ENCODE data around the gene OR1F1.
"Not testable (repeated sequence)": the region's sequence is repeated elsewhere in the genome, so short reads cannot be mapped to it uniquely, and the experiment has no call there.

OR1F1 gene

GRCh38 chr16:3152027-3152276 is 36.1 kb upstream of the OR1F1 start:
- no peak for DNase-seq

- peak; percentile 93 for DNase-seq
Measured at GRCh38 chr16:3152277-3152990, 35.6 kb upstream of the OR1F1 start.

DNA sequence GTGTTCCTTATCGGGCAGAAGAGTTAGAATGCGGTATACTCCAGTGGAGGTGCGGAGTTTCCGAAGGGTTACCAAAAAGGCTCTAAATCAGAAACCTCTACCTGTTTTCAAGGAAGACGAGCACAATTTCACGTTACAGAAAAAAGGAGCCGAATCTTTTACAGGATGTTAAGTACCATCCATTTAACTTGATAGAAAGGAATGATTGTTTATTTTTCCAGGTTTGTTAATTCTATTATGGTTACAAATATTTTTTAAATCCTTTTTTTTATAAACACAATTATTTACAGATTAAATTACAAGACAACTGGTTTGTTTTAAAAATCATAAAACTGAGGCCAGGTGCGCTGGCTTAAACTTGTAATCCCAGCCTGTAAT is 35.0 kb upstream of the OR1F1 start:
- no peak for DNase-seq

GRCh38 chr16:3155181-3155580 is 32.8 kb upstream of the OR1F1 start:
- DNase-seq = no peak

- no peak for DNase-seq
Measured at GRCh38 chr16:3155972-3156371, 32.0 kb upstream of the OR1F1 start.

DNA sequence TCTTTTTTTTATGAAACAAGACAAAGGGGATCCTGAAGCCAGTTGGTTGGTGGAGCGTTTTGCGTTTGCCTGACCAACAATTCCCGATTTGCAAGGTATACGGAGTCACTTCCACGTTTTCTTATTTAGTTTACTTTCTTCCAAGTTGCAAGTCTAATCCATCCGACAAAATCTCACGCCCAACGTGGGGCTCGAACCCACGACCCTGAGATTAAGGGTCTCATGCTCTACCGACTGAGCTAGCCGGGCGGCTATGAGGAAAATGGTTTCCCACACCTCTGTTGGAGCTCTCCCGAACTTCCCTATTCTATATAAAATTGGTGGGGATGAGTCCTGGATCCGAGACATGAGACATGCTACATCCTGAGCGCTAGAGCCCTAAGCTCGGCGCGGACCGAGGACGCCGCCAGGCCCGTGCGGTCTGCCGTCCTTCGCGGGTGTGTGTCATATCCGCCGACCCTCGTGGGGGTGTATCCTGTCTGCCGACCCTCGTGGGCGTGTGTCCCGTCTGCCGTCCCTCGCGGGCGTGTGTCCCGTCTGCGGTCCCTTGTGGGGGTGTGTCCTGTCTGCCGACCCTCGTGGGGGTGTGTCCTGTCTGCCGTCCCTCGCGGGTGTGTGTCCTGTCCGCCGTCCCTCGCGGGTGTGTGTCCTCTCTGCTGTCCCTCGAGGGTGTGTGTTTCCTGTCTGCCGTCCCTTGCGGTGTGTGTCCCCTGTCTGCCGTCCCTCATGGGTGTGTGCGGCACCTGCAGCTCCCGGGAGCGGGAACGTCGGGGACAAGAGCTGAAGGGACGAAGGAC is 30.6 kb upstream of the OR1F1 start:
- DNase-seq = peak; percentile 96

DNA sequence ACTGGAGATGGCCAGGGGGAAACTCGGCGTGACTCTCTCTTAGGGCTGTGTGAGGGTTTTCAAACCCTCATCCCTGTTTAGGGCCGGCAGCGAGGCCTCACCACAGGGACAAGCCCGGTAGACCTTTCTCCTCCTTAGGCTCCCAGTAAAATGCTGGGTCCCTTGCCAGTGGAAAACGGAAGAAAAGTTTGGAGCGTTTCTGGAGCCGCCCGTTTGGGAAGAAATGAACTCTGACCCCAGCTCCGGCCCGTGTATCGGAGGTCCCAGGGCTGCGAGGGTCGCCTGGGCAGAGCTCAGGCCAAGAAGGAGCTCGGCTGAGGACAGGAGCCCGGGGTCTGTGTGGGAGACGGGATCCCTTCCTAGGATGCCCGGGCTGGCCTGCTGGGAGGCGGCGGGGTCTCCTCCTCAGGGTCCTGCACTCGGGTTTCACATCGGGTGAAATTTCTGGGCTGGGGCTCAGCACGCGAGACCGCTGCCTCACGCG is 29.9 kb upstream of the OR1F1 start:
- no peak for DNase-seq

DNA sequence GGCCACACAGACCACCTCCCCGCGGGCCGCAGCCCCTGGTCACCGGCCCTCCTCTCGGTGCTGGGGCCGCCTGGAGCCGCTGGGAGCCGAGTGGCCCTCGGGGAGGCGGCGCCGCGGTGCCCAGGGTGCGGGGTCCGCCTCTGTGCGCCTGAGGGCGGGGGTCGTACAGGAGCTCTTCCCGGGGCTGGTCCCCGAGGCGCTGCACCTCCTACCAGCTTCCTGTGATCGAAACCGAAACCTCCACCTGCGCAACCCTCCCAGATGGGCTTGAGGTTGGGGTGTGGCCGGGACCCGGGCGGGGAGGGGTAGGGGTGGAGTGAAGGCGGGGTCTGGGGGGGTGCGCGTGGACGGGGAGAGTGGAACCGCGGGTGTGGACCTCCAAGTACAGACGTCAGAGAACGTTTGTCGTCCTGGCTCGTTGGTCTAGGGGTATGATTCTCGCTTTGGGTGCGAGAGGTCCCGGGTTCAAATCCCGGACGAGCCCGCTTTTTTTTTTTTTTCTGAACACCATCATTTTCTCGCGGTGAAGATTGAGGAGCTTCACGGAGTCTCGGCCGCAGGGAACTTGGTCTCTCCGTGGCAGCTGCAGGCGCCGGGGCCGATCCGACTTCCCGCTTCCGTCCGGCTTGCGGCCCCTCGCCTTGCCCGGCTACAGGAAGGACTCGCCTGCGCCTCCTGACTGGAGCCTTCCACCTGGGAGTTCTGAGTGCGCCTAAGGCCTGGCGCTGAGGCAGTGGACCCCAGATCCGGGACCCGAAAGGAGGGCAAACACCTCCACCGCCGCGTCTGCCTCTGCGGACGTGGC is 29.3 kb upstream of the OR1F1 start:
- peak; percentile 87 for DNase-seq

DNA sequence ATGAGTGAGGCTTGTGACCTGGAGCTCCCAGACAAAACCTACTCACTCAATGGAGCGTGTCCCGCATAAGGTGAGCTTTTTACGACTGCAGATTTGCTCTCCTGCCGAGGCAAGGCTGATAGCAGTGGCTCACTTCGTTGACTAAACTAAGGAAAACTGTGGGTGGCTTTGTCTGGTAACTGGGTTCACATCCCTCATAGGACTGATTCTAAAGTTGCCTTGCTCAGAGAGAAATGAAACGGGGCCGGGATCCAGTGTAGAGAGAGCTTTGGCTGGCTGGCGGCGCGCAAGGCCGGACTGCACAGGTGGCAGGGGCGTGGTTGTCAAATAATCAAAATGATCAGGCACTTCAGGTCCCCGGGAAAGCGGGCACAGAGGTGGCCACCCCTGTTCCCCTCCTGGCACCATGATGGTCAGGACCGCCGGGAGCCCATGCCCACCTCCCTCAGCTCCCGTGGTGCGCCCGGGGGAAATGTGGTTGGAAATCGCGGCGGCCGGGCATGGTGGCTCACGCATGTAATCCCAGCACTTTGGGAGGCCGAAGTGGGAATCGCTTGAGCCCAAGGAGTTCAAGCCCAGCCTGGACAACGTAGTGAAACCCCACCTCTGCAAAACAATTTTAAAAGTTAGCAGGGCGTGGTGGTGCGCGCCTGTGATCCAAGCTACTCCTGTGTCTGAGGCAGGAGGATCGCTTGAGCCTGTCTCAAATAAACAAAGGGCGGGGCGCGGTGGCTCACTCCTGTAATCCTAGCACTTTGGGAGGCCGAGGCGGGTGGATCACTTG is 26.6 kb upstream of the OR1F1 start:
- DNase-seq = no peak

DNA sequence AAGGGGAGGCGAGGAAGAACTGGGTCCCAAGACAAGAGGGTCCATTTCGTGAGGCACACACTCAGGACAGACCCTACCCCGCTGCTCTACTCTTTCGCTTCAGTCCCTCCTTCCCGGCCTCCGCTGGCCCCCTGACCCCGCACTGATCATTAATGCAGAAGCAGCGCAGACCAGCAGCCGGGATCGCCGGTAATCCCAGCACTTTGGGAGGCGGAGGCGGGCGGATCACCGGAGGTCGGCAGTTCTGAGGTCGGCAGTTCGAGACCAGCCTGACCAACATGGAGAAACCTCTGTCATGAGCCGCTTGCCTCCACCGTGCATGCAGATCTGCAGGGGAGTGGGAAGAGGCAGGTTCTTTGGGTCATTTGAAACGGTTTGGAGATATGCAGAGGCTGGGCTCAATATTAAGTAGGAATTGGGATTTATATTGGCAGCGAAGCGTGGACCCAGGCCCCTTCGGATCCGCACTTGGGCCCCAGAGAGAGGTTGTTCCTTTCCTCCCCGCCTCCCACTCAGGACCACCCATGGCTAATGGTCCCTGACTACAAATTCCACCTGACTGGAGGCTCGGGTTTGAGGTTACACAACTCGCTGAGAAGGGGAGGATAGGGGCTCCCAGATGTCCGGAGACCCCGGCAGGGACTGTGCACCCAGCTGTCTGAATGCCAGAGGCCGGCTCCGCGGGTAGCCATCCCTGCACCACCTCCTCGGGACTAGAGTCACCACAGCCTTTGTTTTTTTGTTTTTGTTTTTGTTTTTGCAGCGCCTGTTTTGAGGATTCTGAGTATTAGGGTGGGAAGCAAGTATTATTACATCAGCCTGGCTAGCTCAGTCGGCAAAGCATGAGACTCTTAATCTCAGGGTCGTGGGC is 23.6 kb upstream of the OR1F1 start:
- DNase-seq = no peak

DNA sequence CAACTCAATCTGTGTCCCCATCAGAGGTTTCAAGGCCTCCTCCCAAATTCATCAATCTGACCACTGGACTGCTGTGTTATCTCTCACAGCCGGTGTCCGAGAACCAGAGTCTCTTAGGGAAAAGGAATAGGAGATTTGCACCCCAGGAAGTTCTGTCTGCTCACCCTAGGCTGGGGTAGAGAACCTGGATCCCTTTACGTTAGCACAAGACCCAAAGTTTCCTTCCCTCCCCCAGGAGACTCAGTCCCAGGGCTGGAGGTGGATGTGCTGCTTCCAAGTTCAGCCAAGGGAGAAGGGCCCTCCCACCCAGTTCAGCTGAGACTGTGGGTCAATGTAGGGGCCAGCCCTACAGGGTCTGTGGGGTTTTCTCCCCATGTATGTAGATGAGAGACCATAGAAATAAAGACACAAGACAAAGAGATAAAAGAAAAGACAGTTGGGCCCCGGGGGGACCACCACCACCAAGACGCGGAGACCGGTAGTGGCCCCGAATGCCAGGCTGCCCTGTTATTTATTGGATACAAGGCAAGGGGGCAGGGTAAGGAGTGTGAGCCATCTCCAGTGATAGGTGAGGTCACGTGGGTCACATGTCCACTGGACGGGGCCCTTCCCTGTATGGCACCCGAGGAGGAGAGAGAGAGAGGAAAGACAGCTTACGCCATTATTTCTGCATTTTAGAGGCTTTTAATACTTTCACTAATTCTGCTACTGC is 22.7 kb upstream of the OR1F1 start:
- no peak for DNase-seq

DNA sequence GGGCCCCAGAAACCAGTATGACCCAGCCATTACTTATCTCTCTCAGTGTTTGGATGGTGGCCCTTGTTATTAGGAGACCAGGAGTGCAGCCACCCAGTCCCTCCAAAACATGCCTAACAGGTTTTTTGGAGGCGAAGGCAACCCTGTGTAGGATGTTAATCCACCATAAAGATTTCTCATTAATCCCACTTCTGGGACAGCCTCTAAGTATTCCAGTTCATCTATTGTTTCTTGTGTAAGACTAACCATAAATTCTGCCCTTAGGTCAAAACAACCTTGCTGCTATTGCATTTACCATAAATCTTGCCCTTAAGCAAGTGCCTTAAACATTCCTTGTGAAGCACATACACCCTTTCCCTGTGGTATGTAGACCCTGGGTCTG is 21.5 kb upstream of the OR1F1 start:
- DNase-seq = no peak

DNA sequence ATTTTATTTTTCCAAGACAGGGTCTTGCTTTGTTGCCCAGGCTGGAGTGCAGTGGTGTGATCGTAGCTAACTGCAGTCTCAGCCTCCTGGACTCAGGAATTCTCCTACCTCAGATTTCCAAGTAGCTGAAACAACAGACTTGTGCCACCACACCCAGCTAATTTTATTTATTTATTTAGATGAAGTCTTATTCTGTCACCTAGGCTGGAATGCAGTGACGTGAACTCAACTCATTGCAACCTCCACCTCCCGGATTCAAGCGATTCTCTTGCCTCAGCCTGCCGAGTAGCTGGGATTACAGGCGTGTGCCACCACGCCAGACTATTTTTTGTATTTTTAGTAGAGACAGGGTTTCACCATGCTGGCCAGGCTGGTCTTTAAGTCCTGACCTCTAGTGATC is 19.3 kb upstream of the OR1F1 start:
- not testable (repeated sequence) for DNase-seq

DNA sequence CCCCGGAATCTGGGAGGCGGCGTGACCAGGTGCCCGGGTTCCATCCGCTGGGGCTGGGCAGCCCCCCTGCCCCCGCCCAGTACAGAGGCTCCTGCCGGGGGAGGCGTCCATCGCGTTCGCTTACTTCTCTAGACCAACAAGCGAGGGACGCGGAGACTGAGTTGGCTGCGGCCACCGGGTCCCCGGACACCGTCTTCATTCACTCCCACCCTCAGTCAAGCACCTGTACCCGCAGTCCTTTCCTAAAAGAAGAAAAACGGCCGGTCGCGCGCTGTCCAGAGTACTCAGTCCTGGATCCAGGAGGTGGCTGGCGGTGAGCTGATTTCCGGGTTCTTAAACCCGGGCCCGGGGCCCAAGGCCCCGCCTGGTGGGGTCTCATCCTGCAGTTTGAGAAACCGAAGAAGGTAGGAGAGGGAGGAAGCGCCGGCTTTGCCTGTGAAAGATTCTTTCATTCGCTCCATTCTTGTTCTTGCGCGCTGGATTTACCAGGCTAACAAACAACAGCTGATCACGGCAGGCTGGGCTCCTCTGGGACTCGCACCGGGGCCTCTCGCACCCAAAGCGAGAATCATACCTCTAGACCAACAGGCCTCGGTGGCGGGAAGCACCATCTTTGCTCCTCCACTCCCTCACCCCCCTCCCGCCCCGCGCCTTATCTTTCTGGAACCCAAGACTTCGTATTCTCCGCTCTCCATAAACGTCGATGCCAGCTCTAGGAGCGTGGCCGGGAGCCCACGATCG is 17.4 kb upstream of the OR1F1 start:
- no peak for DNase-seq

DNA sequence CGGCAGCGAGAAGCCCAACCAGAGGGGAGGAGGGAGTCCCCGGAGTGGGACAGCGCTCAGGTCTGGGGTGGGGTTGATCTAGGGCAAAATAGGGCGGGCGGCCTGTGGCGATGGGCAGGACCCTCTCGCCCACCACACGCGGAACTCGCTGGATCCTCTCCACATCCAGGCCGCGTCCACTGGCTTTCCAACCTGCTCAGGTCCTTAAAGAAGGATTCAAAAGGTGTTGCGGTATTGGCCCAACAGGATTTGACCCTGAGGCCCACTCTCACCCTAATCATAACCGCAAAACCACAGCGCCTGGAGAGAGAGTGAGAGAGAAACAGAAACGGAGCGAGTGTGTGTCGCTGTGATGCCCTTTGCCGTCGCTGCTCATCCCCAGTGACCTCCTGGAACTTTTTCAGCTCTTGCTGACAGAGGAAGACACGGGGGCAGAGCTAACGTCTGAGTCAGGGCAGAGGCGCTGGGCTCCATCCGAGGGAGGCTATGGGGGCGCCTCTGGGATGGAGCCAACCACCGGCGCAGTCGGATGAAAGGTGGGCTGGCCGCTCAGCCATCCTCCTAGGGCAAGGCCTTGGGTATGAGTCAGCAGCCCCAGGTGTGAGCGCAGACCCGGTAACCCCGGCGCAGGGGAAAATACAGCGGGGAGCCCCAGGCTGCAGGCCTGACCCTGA is 16.7 kb upstream of the OR1F1 start:
- DNase-seq = no peak

DNA sequence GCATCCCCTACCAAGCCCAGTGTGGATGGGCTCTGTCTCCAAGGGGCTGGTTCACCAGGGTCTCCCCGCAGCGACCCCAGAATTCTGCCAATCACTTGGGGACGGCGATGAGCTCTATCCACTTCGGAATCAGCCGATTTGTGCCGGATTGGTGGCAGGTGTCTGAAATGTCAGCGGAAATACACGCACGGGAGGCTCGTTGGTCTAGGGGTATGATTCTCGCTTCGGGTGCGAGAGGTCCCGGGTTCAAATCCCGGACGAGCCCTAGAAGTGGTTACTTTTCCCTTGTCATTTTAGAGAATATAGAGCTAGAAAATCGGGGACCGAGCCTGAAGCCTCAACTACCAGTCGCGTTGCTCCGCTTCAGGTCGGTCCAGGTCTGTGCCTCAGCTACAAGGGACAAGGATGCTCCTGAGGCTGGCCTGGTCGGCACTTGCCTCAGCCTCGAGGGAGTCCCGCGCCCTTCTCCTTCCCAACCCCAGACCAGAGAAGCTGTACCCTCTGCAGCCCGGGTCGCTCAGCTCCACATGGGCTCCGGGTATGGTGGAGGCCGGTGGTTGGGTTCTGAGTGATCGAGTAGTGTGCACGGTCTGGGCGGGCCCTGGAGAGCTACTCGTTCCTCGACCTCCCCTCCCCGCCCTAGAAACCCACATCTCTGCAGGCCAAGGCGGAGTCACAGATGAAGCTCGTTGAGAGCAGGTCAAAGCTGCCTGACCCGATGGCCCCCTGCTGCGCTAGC is 16.0 kb upstream of the OR1F1 start:
- peak; percentile 61 for DNase-seq

DNA sequence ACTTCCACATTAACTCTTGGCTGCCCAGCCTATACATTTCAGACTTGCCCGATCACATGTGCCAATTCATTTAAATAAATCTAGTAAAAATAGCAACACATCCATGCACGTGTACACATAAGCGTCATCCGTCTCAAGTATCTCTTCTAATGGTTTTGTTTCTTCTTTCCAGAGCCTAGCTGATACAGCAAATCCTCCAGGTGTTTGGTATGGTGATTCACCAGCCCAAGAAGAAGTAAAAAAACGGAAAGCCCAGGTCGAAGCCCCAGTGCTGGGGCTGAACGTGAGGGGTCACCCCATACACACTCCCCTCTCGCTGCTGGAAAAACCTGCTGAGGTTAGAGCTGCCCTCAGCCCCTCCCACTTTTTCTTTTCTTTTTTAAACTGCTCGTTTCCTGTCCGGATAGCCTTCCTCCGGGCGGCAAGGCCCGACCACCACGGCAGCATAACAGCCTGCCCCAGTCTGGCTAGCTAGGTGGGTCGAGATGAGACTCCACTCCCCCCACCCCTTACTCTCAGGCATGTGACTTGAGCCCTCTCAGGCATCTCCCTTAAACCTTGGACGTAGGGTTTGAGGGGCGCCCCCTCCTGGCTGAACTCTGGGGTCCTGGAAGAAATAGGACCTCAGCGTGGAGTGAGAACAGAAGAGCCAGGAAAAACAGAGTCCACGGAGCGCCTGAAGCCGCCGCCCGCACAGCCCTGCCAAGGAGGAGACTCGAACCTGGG is 13.9 kb upstream of the OR1F1 start:
- DNase-seq = peak; percentile 25

GRCh38 chr16:3174618-3175148 is 13.3 kb upstream of the OR1F1 start:
- no peak for DNase-seq

Measured in fibroblast of skin of right quadriceps (primary cell).